ENCODE measurements around the gene SMAD9.

DNA sequence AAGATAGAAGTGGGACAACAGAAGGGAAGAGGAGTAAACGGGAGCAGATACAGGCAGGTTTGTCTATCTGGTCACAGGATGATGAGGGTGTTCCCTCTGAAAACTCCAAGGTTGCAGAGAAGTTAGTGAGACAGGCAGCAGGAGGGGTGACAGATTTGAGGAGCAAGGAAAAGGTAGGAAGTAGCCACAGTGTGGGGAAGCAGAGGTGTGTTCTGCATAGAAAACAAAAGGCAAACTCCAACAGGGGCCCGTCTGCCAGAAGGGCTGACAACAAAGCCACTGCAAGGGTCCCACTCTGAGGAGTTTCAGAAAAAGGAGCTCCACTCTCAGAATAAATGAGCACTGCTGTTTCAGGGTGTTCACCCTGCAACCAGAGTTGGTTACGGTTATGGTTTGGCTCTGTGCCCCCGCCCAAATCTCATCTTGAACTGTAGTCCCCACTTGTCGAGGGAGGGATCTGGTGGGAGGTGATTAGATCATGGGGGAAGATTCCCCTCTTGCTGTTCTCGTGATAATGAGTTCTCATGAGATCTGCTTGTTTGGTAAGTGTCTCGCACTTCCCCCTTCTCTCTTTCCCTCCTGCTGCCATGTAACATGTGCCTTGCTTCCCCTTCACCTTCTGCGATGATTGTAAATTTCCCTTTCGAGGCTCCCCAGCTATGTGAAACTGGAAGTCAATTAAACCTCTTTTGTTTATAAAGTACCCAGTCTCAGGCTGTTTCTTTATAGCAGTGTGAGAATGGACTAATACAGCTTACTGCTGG lies 32.1 kb downstream of the SMAD9 start:
- TF ChIP-seq, protein P1, sequence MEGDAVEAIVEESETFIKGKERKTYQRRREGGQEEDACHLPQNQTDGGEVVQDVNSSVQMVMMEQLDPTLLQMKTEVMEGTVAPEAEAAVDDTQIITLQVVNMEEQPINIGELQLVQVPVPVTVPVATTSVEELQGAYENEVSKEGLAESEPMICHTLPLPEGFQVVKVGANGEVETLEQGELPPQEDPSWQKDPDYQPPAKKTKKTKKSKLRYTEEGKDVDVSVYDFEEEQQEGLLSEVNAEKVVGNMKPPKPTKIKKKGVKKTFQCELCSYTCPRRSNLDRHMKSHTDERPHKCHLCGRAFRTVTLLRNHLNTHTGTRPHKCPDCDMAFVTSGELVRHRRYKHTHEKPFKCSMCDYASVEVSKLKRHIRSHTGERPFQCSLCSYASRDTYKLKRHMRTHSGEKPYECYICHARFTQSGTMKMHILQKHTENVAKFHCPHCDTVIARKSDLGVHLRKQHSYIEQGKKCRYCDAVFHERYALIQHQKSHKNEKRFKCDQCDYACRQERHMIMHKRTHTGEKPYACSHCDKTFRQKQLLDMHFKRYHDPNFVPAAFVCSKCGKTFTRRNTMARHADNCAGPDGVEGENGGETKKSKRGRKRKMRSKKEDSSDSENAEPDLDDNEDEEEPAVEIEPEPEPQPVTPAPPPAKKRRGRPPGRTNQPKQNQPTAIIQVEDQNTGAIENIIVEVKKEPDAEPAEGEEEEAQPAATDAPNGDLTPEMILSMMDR (IDR thresholded peaks at IDR 0.05; ENCODE audit: poor library complexity), result no peak
- TF ChIP-seq EZH2 (IDR thresholded peaks at IDR 0.05; ENCODE audit: borderline replicate concordance), result no peak
- no peak for TF ChIP-seq EZH2phosphoT487 (IDR thresholded peaks at IDR 0.05; ENCODE audit: low read depth, severe bottlenecking, unreplicated experiment)
